ENCODE results near the gene PRDM16. TPM values are rescaled to one million over a fixed set of nuclear protein-coding genes. Genes with fewer than 3 reads are reported as not detected.

Gene PRDM16
- total RNA-seq, 1 donor from 2014 or later: not detected

GRCh38 chr1:3137111-3138100, 68.4 kb downstream of the PRDM16 start:
- intact Hi-C loops (cut with micrococcal nuclease): no loop called here
- Mint-ChIP-seq H3K36me3 (ENCODE audit: low read depth) (no peaks in the 10 kb centered on the region), H3K9me3 (no peaks in the 10 kb centered on the region), H3K4me1 (ENCODE audit: low read depth) (no peaks in the 10 kb centered on the region), H3K27me3 (ENCODE audit: low read depth) (no peaks in the 10 kb centered on the region), H3K27ac (no peak overlapping the region), H3K4me3 (ENCODE audit: low read depth) (no peak overlapping the region)
- no peak for DNase-seq (ENCODE audit: low spot score)

GRCh38 chr1:3138623-3139151, 69.7 kb downstream of the PRDM16 start:
- no peak for DNase-seq (ENCODE audit: low spot score)
- H3K9me3 Mint-ChIP-seq: no peaks in the 10 kb centered on the region
- no peaks in the 10 kb centered on the region for H3K4me1 Mint-ChIP-seq (ENCODE audit: low read depth)
- H3K27ac Mint-ChIP-seq: no peak overlapping the region
- intact Hi-C loops (cut with micrococcal nuclease): no loop called here
- no peaks in the 10 kb centered on the region for H3K27me3 Mint-ChIP-seq (ENCODE audit: low read depth)
- no peaks in the 10 kb centered on the region for H3K36me3 Mint-ChIP-seq (ENCODE audit: low read depth)
- H3K4me3 Mint-ChIP-seq (ENCODE audit: low read depth): no peak overlapping the region

- intact Hi-C loops (cut with micrococcal nuclease): no loop called here
- no peaks in the 10 kb centered on the region for H3K4me1 Mint-ChIP-seq (ENCODE audit: low read depth)
- H3K4me3 Mint-ChIP-seq (ENCODE audit: low read depth): no peak overlapping the region
- no peak for DNase-seq (ENCODE audit: low spot score)
- no peaks in the 10 kb centered on the region for H3K27me3 Mint-ChIP-seq (ENCODE audit: low read depth)
- H3K9me3 Mint-ChIP-seq: no peaks in the 10 kb centered on the region
- H3K36me3 Mint-ChIP-seq (ENCODE audit: low read depth): no peaks in the 10 kb centered on the region
- H3K27ac Mint-ChIP-seq: no peak overlapping the region
Measured at GRCh38 chr1:3139451-3139852, 70.4 kb downstream of the PRDM16 start.

- no peak overlapping the region for H3K4me3 Mint-ChIP-seq (ENCODE audit: low read depth)
- no peak for DNase-seq (ENCODE audit: low spot score)
- no peaks in the 10 kb centered on the region for H3K27me3 Mint-ChIP-seq (ENCODE audit: low read depth)
- H3K36me3 Mint-ChIP-seq (ENCODE audit: low read depth): no peaks in the 10 kb centered on the region
- no peaks in the 10 kb centered on the region for H3K4me1 Mint-ChIP-seq (ENCODE audit: low read depth)
- H3K9me3 Mint-ChIP-seq: no peaks in the 10 kb centered on the region
- no peak overlapping the region for H3K27ac Mint-ChIP-seq
- intact Hi-C loops (cut with micrococcal nuclease): no loop called here
Measured at GRCh38 chr1:3139871-3140361, 70.9 kb downstream of the PRDM16 start.

- no peaks in the 10 kb centered on the region for H3K27me3 Mint-ChIP-seq (ENCODE audit: low read depth)
- H3K36me3 Mint-ChIP-seq (ENCODE audit: low read depth): no peaks in the 10 kb centered on the region
- H3K4me1 Mint-ChIP-seq (ENCODE audit: low read depth): no peaks in the 10 kb centered on the region
- H3K9me3 Mint-ChIP-seq: no peaks in the 10 kb centered on the region
- intact Hi-C loops (cut with micrococcal nuclease): no loop called here
- H3K4me3 Mint-ChIP-seq (ENCODE audit: low read depth): no peak overlapping the region
- H3K27ac Mint-ChIP-seq: no peak overlapping the region
- no peak for DNase-seq (ENCODE audit: low spot score)
Measured at GRCh38 chr1:3140437-3140836, 71.4 kb downstream of the PRDM16 start.

- Mint-ChIP-seq H3K27ac (no peak overlapping the region), H3K27me3 (ENCODE audit: low read depth) (no peaks in the 10 kb centered on the region), H3K4me1 (ENCODE audit: low read depth) (no peaks in the 10 kb centered on the region), H3K36me3 (ENCODE audit: low read depth) (no peaks in the 10 kb centered on the region), H3K9me3 (no peaks in the 10 kb centered on the region), H3K4me3 (ENCODE audit: low read depth) (no peak overlapping the region)
- no peak for DNase-seq (ENCODE audit: low spot score)
- intact Hi-C loops (cut with micrococcal nuclease): no loop called here
Measured at GRCh38 chr1:3141129-3141528, 72.1 kb downstream of the PRDM16 start.

- DNase-seq (ENCODE audit: low spot score): no peak
- Mint-ChIP-seq H3K27ac (no peak overlapping the region), H3K9me3 (peaks cover 7% of the 10 kb centered on the region), H3K27me3 (ENCODE audit: low read depth) (no peaks in the 10 kb centered on the region), H3K4me3 (ENCODE audit: low read depth) (no peak overlapping the region), H3K36me3 (ENCODE audit: low read depth) (no peaks in the 10 kb centered on the region), H3K4me1 (ENCODE audit: low read depth) (no peaks in the 10 kb centered on the region)
- intact Hi-C loops (cut with micrococcal nuclease): no loop called here
Measured at GRCh38 chr1:3141836-3142235, 72.8 kb downstream of the PRDM16 start.

GRCh38 chr1:3142236-3142635, 73.2 kb downstream of the PRDM16 start:
- no peaks in the 10 kb centered on the region for H3K4me1 Mint-ChIP-seq (ENCODE audit: low read depth)
- no peak overlapping the region for H3K4me3 Mint-ChIP-seq (ENCODE audit: low read depth)
- intact Hi-C loops (cut with micrococcal nuclease): no loop called here
- H3K27me3 Mint-ChIP-seq (ENCODE audit: low read depth): no peaks in the 10 kb centered on the region
- H3K36me3 Mint-ChIP-seq (ENCODE audit: low read depth): no peaks in the 10 kb centered on the region
- H3K9me3 Mint-ChIP-seq: peaks cover 7% of the 10 kb centered on the region
- DNase-seq (ENCODE audit: low spot score): no peak
- no peak overlapping the region for H3K27ac Mint-ChIP-seq

- Mint-ChIP-seq H3K36me3 (ENCODE audit: low read depth) (no peaks in the 10 kb centered on the region), H3K4me3 (ENCODE audit: low read depth) (no peak overlapping the region), H3K27ac (no peak overlapping the region), H3K27me3 (ENCODE audit: low read depth) (no peaks in the 10 kb centered on the region), H3K4me1 (ENCODE audit: low read depth) (no peaks in the 10 kb centered on the region), H3K9me3 (peaks cover 7% of the 10 kb centered on the region)
- no peak for DNase-seq (ENCODE audit: low spot score)
- intact Hi-C loops (cut with micrococcal nuclease): no loop called here
Measured at GRCh38 chr1:3142751-3143150, 73.7 kb downstream of the PRDM16 start.

GRCh38 chr1:3145532-3146325, 76.7 kb downstream of the PRDM16 start:
- peaks cover 7% of the 10 kb centered on the region for H3K9me3 Mint-ChIP-seq
- no peak overlapping the region for H3K27ac Mint-ChIP-seq
- H3K4me3 Mint-ChIP-seq (ENCODE audit: low read depth): no peak overlapping the region
- H3K4me1 Mint-ChIP-seq (ENCODE audit: low read depth): no peaks in the 10 kb centered on the region
- H3K27me3 Mint-ChIP-seq (ENCODE audit: low read depth): no peaks in the 10 kb centered on the region
- no peaks in the 10 kb centered on the region for H3K36me3 Mint-ChIP-seq (ENCODE audit: low read depth)
- intact Hi-C loops (cut with micrococcal nuclease): no loop called here
- DNase-seq (ENCODE audit: low spot score): no peak

- Mint-ChIP-seq H3K27me3 (ENCODE audit: low read depth) (no peaks in the 10 kb centered on the region), H3K9me3 (peaks cover 7% of the 10 kb centered on the region), H3K36me3 (ENCODE audit: low read depth) (no peaks in the 10 kb centered on the region), H3K4me1 (ENCODE audit: low read depth) (no peaks in the 10 kb centered on the region), H3K27ac (no peak overlapping the region), H3K4me3 (ENCODE audit: low read depth) (no peak overlapping the region)
- intact Hi-C loops (cut with micrococcal nuclease): no loop called here
- DNase-seq (ENCODE audit: low spot score): no peak
Measured at GRCh38 chr1:3146458-3146857, 77.5 kb downstream of the PRDM16 start.

- Mint-ChIP-seq H3K27me3 (ENCODE audit: low read depth) (no peaks in the 10 kb centered on the region), H3K27ac (no peak overlapping the region), H3K9me3 (peaks cover 7% of the 10 kb centered on the region), H3K36me3 (ENCODE audit: low read depth) (no peaks in the 10 kb centered on the region), H3K4me3 (ENCODE audit: low read depth) (no peak overlapping the region), H3K4me1 (ENCODE audit: low read depth) (no peaks in the 10 kb centered on the region)
- intact Hi-C loops (cut with micrococcal nuclease): no loop called here
- DNase-seq (ENCODE audit: low spot score): no peak
Measured at GRCh38 chr1:3146907-3147306, 77.9 kb downstream of the PRDM16 start.

- Mint-ChIP-seq H3K27me3 (ENCODE audit: low read depth) (no peaks in the 10 kb centered on the region), H3K4me1 (ENCODE audit: low read depth) (no peaks in the 10 kb centered on the region), H3K9me3 (peaks cover 7% of the 10 kb centered on the region), H3K36me3 (ENCODE audit: low read depth) (no peaks in the 10 kb centered on the region), H3K27ac (no peak overlapping the region), H3K4me3 (ENCODE audit: low read depth) (no peak overlapping the region)
- DNase-seq (ENCODE audit: low spot score): no peak
- intact Hi-C loops (cut with micrococcal nuclease): no loop called here
Measured at GRCh38 chr1:3148171-3148570, 79.2 kb downstream of the PRDM16 start.

All from activated T-helper 2 cell treated with anti-CD3 and anti-CD28 coated beads, Interferon-gamma antibody, Interleukin-2, Interleukin-4, amounts not matched to agents 10 μg/mL and 5 μg/mL and 100 μg/mL, durations not matched to agents 14 hours and 24 hours and 36 hours (primary cell).